MM.1S (cell line): Measurements from ENCODE around the gene RITA1.

Experiments
- DNase-seq: peaks from one replicate; pipeline ENCODE4 v3.0.0-alpha.2; 2015
- H2AFZ ChIP-seq: fragments of 300-600 bp; sonication (generic); 2 replicates; pipeline ENCODE4 v1.6.0; 2016; ENCODE audit warnings: antibody characterized with exemption, low read length
- H3F3A ChIP-seq: fragments of 300-600 bp; sonication (generic); 2 replicates; pipeline ENCODE4 v1.6.1; 2016; ENCODE audit warnings: mild to moderate bottlenecking, antibody characterized with exemption, low read length, moderate library complexity, mixed read lengths; ENCODE audit not compliant: insufficient read depth
- H3K27ac ChIP-seq: fragments of 300-600 bp; sonication (generic); 2 replicates; pipeline ENCODE4 v1.5.1; 2016; ENCODE audit warnings: mild to moderate bottlenecking, low read length
- H3K27me3 ChIP-seq: fragments of 300-600 bp; sonication (generic); replicated peaks from 2 replicates; pipeline ENCODE4 v1.6.0; 2016; ENCODE audit warnings: low read length; ENCODE audit not compliant: insufficient read depth
- H3K36me3 ChIP-seq: fragments of 300-600 bp; sonication (generic); replicated peaks from 2 replicates; pipeline ENCODE4 v1.6.1; 2016; ENCODE audit warnings: mild to moderate bottlenecking, low read length, mixed read lengths; ENCODE audit not compliant: insufficient read depth
- H3K4me1 ChIP-seq: fragments of 300-600 bp; sonication (generic); 2 replicates; pipeline ENCODE4 v1.6.1; 2016; ENCODE audit warnings: low read length, mixed read lengths
- H3K4me2 ChIP-seq: fragments of 300-600 bp; sonication (generic); 2 replicates; pipeline ENCODE4 v1.6.0; 2016; ENCODE audit warnings: low read depth, low read length
- H3K4me3 ChIP-seq: fragments of 300-600 bp; sonication (generic); 2 replicates; pipeline ENCODE4 v1.5.1; 2016; ENCODE audit warnings: low read length, mixed read lengths
- H3K79me2 ChIP-seq: fragments of 300-600 bp; sonication (generic); 2 replicates; pipeline ENCODE4 v1.6.1; 2016; ENCODE audit warnings: mixed run types, low read length, mixed read lengths
- H3K9ac ChIP-seq: fragments of 300-600 bp; sonication (generic); 2 replicates; pipeline ENCODE4 v1.6.1; 2016; ENCODE audit warnings: low read length, mixed read lengths
- H3K9me2 ChIP-seq: fragments of 300-600 bp; sonication (generic); replicated peaks from 2 replicates; pipeline ENCODE4 v1.6.1; 2016; ENCODE audit warnings: mild to moderate bottlenecking, low read length, mixed read lengths; ENCODE audit not compliant: insufficient read depth
- H3K9me3 ChIP-seq: fragments of 300-600 bp; sonication (generic); replicated peaks from 2 replicates; pipeline ENCODE4 v1.6.1; 2016; ENCODE audit warnings: mild to moderate bottlenecking, low read length, mixed read lengths; ENCODE audit not compliant: insufficient read depth
- H4K20me1 ChIP-seq: fragments of 300-600 bp; sonication (generic); 2 replicates; pipeline ENCODE4 v1.6.1; 2016; ENCODE audit warnings: mild to moderate bottlenecking, low read length, moderate library complexity, mixed read lengths; ENCODE audit not compliant: insufficient read depth
- EZH2 ChIP-seq: fragments of 300-600 bp; sonication (generic); optimal IDR thresholded peaks from 2 replicates; pipeline ENCODE3; 2017; ENCODE audit warnings: low read depth, mild to moderate bottlenecking, antibody characterized with exemption, low read length, mixed read lengths
- EZH2phosphoT487 ChIP-seq: fragments of 300-600 bp; sonication (generic); IDR thresholded peaks from 2 replicates; pipeline ENCODE4 v1.6.1; 2018; ENCODE audit warnings: antibody characterized with exemption, low read length
- TF ChIP-seq, protein P1 (sequence below): fragments of 300-600 bp; sonication (generic); IDR thresholded peaks from 2 replicates; pipeline ENCODE4 v1.5.1; 2016; ENCODE audit warnings: antibody characterized with exemption, low read length, mixed read lengths

Gene RITA1

DNA sequence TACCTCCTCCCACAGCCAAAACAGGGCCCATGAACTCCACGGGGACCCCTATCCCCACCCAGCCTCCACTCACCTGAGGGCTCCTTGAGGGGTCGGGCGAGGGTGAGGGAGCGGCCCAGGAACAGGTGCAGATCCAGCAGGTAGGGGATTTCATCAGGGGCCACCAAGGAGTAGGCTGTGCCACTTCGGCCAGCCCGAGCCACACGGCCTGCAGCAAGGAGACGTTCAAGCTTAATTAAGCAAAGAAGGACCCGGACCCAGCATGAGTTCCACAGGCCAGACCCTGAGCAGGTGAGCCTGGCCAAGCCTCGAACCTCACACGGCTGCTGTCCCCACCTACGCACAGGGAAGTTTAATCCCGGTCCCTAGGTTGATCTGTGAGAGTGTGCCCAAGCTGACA lies 15.8 kb upstream of the RITA1 start:
- Histone ChIP-seq H3K36me3 (no peaks in the 10 kb centered on the region), H2AFZ (no peak overlapping the region), H3K4me2 (no peak overlapping the region), H3K9ac (no peak overlapping the region), H3K27me3 (no peaks in the 10 kb centered on the region), H4K20me1 (no peaks in the 10 kb centered on the region), H3K4me3 (no peak overlapping the region), H3K4me1 (no peaks in the 10 kb centered on the region; the same call in 1 of the 2 replicates), H3F3A (no peaks in the 10 kb centered on the region), H3K27ac (no peak overlapping the region), H3K9me3 (no peaks in the 10 kb centered on the region), H3K9me2 (no peaks in the 10 kb centered on the region), H3K79me2 (no peaks in the 10 kb centered on the region)
- DNase-seq: no peak
- TF ChIP-seq EZH2phosphoT487 (no peak), EZH2 (no peak)
- TF ChIP-seq, protein P1, sequence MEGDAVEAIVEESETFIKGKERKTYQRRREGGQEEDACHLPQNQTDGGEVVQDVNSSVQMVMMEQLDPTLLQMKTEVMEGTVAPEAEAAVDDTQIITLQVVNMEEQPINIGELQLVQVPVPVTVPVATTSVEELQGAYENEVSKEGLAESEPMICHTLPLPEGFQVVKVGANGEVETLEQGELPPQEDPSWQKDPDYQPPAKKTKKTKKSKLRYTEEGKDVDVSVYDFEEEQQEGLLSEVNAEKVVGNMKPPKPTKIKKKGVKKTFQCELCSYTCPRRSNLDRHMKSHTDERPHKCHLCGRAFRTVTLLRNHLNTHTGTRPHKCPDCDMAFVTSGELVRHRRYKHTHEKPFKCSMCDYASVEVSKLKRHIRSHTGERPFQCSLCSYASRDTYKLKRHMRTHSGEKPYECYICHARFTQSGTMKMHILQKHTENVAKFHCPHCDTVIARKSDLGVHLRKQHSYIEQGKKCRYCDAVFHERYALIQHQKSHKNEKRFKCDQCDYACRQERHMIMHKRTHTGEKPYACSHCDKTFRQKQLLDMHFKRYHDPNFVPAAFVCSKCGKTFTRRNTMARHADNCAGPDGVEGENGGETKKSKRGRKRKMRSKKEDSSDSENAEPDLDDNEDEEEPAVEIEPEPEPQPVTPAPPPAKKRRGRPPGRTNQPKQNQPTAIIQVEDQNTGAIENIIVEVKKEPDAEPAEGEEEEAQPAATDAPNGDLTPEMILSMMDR: no peak

DNA sequence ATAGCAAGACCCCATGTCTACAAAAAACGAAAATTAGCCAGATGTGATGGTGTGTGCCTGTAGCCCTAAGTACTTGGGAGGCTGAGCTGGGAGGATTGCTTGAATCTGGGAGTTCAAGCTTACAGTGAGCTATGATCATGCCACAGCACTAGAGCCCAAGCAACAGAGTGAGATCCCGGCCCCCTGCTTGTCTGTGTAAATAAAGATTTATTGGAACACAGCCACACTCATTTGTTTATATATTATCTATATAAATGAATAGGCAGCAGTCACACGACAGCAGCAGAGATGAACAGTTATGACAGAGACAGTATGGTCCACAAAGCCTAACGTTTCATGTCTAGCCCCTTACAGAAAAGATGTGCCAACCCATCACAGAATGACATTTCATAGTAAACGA lies 15.1 kb upstream of the RITA1 start:
- Histone ChIP-seq H2AFZ (no peak overlapping the region), H3K79me2 (no peaks in the 10 kb centered on the region), H3K9me3 (no peaks in the 10 kb centered on the region), H3K9ac (no peak overlapping the region), H4K20me1 (no peaks in the 10 kb centered on the region), H3K4me2 (no peak overlapping the region), H3K36me3 (no peaks in the 10 kb centered on the region), H3K9me2 (no peaks in the 10 kb centered on the region), H3K27me3 (no peaks in the 10 kb centered on the region), H3K4me3 (no peak overlapping the region), H3K4me1 (no peaks in the 10 kb centered on the region; the same call in 1 of the 2 replicates), H3K27ac (no peak overlapping the region), H3F3A (no peaks in the 10 kb centered on the region)
- DNase-seq: no peak
- TF ChIP-seq, protein P1: no peak
- TF ChIP-seq EZH2phosphoT487: no peak

DNA sequence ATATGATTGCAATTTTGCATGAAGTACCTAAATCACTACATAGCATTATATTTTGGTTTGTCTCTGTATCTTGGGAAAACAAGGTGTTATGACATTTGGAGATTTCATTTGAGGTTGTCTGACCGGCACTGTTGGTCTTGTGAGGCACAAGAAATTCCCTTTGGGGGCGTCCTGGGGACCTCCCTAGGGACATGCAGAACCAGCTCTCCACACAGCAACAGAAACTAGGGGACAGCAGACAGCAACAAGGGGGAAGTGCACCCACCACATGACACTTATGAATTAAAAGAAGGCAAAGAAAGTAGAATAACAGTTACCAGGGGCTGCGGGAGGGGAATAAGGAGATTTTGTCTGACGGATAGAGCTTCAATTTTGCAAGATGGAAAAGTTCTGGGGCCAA lies 14.6 kb upstream of the RITA1 start:
- Histone ChIP-seq H2AFZ (no peak overlapping the region), H3K9ac (no peak overlapping the region), H3K9me2 (no peaks in the 10 kb centered on the region), H3K4me2 (no peak overlapping the region), H4K20me1 (no peaks in the 10 kb centered on the region), H3K4me1 (no peaks in the 10 kb centered on the region; the same call in 1 of the 2 replicates), H3K9me3 (no peaks in the 10 kb centered on the region), H3K79me2 (no peaks in the 10 kb centered on the region), H3K27ac (no peak overlapping the region), H3K27me3 (no peaks in the 10 kb centered on the region), H3K36me3 (no peaks in the 10 kb centered on the region), H3K4me3 (no peak overlapping the region), H3F3A (no peaks in the 10 kb centered on the region)
- no peak for DNase-seq
- TF ChIP-seq EZH2phosphoT487 (no peak), EZH2 (no peak)
- TF ChIP-seq, protein P1: no peak
